SK-N-SH (cell line): ENCODE results near the gene GOLT1A.

ENCODE experiments used
- CTCF ChIP-seq: fragments of 200-600 bp; sonication (generic); IDR thresholded peaks from 2 replicates; pipeline ENCODE4 v1.6.1; 2017; ENCODE audit warnings: antibody characterized with exemption, mild to moderate bottlenecking, moderate library complexity
- POLR2AphosphoS5 ChIP-seq: IDR thresholded peaks from 2 replicates; pipeline ENCODE4 v1.6.1; 2012; ENCODE audit warnings: low read depth, low read length

GRCh38 chr1:204216236-204216635 lies 2.4 kb upstream of the GOLT1A start:
- TF ChIP-seq CTCF: no peak
- TF ChIP-seq POLR2AphosphoS5: no peak
